Gastroesophageal sphincter (tissue), 3 donors: ENCODE results near the gene LOXHD1.

ENCODE experiments used
- EP300 ChIP-seq: sonication (generic); formaldehyde crosslinking; IDR thresholded peaks from one replicate; pipeline ENCODE4 v1.6.1; 2017; ENCODE audit warnings: antibody characterized with exemption, mild to moderate bottlenecking
- POLR2A ChIP-seq, 2 donors: fragments of 450-650 bp; IDR thresholded peaks; one replicate each; pipeline ENCODE4 v1.6.1; 2017; ENCODE audit warnings: antibody characterized with exemption in 2 of 2, mild to moderate bottlenecking in 2 of 2, moderate library complexity in 1 of 2
- POLR2AphosphoS5 ChIP-seq: sonication (generic); formaldehyde crosslinking; IDR thresholded peaks from one replicate; pipeline ENCODE4 v1.6.1; 2017; ENCODE audit warnings: antibody characterized with exemption
- TF ChIP-seq, protein P1 (sequence below), 4 experiments: fragments of 200-600 bp in 2 of 4; fragments of 450-650 bp in 2 of 4; sonication (generic) in 1 of 4; IDR thresholded peaks; one replicate each; pipeline ENCODE4 v1.5.1; 2017 to 2019; ENCODE audit warnings: antibody characterized with exemption in 4 of 4, mild to moderate bottlenecking in 2 of 4, moderate library complexity in 2 of 4

DNA sequence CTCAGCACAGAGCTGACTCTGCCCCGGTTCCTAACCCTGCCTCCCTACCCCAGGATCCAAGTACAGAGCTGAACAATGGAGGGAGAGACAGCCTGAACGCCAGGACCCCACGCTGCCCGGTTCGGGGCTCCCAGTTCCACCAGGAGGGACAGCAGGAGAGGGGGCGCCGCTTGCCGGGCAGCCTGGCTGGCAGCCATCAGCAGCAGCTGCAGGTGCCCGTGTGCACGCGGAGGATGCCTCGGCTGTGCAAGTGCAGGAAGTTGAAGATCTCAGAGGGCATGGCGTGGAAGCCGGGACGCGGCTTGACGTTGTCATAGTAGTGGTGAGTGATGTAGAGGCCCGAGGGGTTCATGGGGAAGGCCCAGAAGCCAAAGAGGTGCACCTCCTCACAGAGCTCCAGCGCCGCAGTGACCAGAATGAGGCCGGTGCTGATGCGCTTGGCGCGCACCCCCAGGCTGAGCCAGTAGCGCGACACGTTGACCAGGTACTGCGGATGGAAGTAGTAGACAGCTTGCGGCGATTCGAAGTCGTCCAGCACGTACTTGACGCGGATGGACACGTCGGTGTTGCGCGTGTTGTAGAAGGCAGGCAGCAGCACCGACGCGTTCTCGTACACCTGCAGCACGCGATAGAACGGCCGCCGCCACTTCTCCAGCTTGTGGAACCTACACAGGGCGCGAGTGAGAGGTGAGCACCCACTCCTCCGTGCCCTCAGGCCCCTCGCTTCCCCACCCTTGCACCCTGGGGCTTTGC lies 23.0 kb upstream of the LOXHD1 start:
- TF ChIP-seq, protein P1, sequence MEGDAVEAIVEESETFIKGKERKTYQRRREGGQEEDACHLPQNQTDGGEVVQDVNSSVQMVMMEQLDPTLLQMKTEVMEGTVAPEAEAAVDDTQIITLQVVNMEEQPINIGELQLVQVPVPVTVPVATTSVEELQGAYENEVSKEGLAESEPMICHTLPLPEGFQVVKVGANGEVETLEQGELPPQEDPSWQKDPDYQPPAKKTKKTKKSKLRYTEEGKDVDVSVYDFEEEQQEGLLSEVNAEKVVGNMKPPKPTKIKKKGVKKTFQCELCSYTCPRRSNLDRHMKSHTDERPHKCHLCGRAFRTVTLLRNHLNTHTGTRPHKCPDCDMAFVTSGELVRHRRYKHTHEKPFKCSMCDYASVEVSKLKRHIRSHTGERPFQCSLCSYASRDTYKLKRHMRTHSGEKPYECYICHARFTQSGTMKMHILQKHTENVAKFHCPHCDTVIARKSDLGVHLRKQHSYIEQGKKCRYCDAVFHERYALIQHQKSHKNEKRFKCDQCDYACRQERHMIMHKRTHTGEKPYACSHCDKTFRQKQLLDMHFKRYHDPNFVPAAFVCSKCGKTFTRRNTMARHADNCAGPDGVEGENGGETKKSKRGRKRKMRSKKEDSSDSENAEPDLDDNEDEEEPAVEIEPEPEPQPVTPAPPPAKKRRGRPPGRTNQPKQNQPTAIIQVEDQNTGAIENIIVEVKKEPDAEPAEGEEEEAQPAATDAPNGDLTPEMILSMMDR (IDR thresholded peaks at IDR 0.05) = no peak
- TF ChIP-seq POLR2AphosphoS5 (no peak), POLR2A (IDR thresholded peaks at IDR 0.05) (no peak), EP300 (no peak)
